Activated B cell treated with CpG ODN at 0.5 μM for 24 hours (primary cell): ENCODE data around the gene GZMH. TPM values are rescaled to one million over a fixed set of nuclear protein-coding genes. Genes with fewer than 3 reads are reported as not detected.

Experiments
- ATAC-seq: fragments of 200-7000 bp; cut with Tn5 transposase; one replicate; pipeline ENCODE4 v1.10.0; 2021; ENCODE audit warnings: low read depth, mild to moderate bottlenecking, moderate library complexity
- CTCF ChIA-PET: fragments of 350-600 bp; sonication (Branson Sonifier 250); formaldehyde crosslinking; loops from one replicate; lab custom pipeline; 2021; ENCODE audit warnings: antibody characterized with exemption; lab: Charles Lee
- POLR2A ChIA-PET: fragments of 350-600 bp; sonication (Branson Sonifier 250); formaldehyde crosslinking; loops from one replicate; lab custom pipeline; 2021; ENCODE audit warnings: antibody characterized with exemption; lab: Charles Lee
- DNase-seq: peaks from one replicate; pipeline ENCODE4 v3.0.0; 2022
- H3K27ac Mint-ChIP-seq: one replicate; pipeline ENCODE4 v1.8.0; 2020; ENCODE audit warnings: mixed read lengths
- H3K27me3 Mint-ChIP-seq: one replicate; pipeline ENCODE4 v1.8.0; 2021; ENCODE audit warnings: mixed read lengths
- H3K36me3 Mint-ChIP-seq: one replicate; pipeline ENCODE4 v1.8.0; 2021; ENCODE audit warnings: low read depth, mixed read lengths
- H3K4me1 Mint-ChIP-seq: one replicate; pipeline ENCODE4 v1.8.0; 2021; ENCODE audit warnings: mixed read lengths
- H3K4me3 Mint-ChIP-seq: one replicate; pipeline ENCODE4 v1.8.0; 2020; ENCODE audit warnings: mild to moderate bottlenecking, mixed read lengths
- H3K9me3 Mint-ChIP-seq: one replicate; pipeline ENCODE4 v1.8.0; 2020; ENCODE audit warnings: mixed read lengths
- CTCF ChIP-seq: fragments of 200-600 bp; IDR thresholded peaks from one replicate; pipeline ENCODE4 v1.8.0; 2022; ENCODE audit warnings: antibody characterized with exemption, mild to moderate bottlenecking
- intact Hi-C: fragments of 100-400 bp; cut with micrococcal nuclease; formaldehyde crosslinking; loops from one replicate; pipeline ENCODE4 v1.15.1; 2024
- total RNA-seq: library from RNA; stranded (reverse); gene quantifications from 2 replicates; pipeline ENCODE4 v1.2.3, GENCODE V29; 2022

Gene GZMH
- total RNA-seq, 1 donor from 2014 or later: 0.49 TPM

GRCh38 chr14:24576771-24577170 is 32.7 kb downstream of the GZMH start:
- TF ChIP-seq CTCF: no peak

GRCh38 chr14:24576182-24576581 is 33.3 kb downstream of the GZMH start, which contains the start of gene CTSG:
TSS of gene CTSG (minus strand) at chr14:24576250. CDS start at chr14:24576223, 27 bp downstream.
- intact Hi-C loops: no loop called here
- CTCF ChIA-PET: no interaction called here
- Mint-ChIP-seq H3K36me3 (no peaks in the 10 kb centered on the region), H3K27ac (no peak within 1 kb of the TSS), H3K27me3 (peaks cover 7% of the 10 kb centered on the region), H3K4me1 (no peaks in the 10 kb centered on the region), H3K9me3 (no peaks in the 10 kb centered on the region), H3K4me3 (no peak within 1 kb of the TSS)
- ATAC-seq (no peak), DNase-seq (no peak)
- no peak for TF ChIP-seq CTCF
- POLR2A ChIA-PET: no interaction called here

More at GRCh38 chr14:24576771-24577170, 32.7 kb downstream of the GZMH start:
- Mint-ChIP-seq H3K4me1 (no peaks in the 10 kb centered on the region), H3K27ac (no peak overlapping the region), H3K4me3 (no peak overlapping the region), H3K27me3 (peaks cover 7% of the 10 kb centered on the region), H3K9me3 (no peaks in the 10 kb centered on the region), H3K36me3 (no peaks in the 10 kb centered on the region)
- ChIA-PET POLR2A (no interaction called here), CTCF (no interaction called here)
- intact Hi-C loops: no loop called here
- ATAC-seq (no peak), DNase-seq (no peak)

GRCh38 chr14:24574206-24574774 is 35.2 kb downstream of the GZMH start:
- CTCF ChIA-PET: no interaction called here
- no peak for TF ChIP-seq CTCF

GRCh38 chr14:24566318-24566717 is 43.2 kb downstream of the GZMH start:
- intact Hi-C loops: no loop called here
- ATAC-seq: no peak

More at GRCh38 chr14:24574206-24574774, 35.2 kb downstream of the GZMH start:
- intact Hi-C loops: no loop called here
- no peaks in the 10 kb centered on the region for H3K36me3 Mint-ChIP-seq
- no peak overlapping the region for H3K4me3 Mint-ChIP-seq
- ATAC-seq: no peak
- peaks cover 9% of the 10 kb centered on the region for H3K9me3 Mint-ChIP-seq
- no peaks in the 10 kb centered on the region for H3K4me1 Mint-ChIP-seq
- POLR2A ChIA-PET: no interaction called here
- no peak for DNase-seq
- H3K27me3 Mint-ChIP-seq: peaks cover 13% of the 10 kb centered on the region
- H3K27ac Mint-ChIP-seq: no peak overlapping the region

GRCh38 chr14:24565766-24566165 is 43.7 kb downstream of the GZMH start:
- peaks cover 42% of the 10 kb centered on the region for H3K9me3 Mint-ChIP-seq
- POLR2A ChIA-PET: no interaction called here
- DNase-seq: no peak

More at GRCh38 chr14:24566318-24566717, 43.2 kb downstream of the GZMH start:
- ChIA-PET POLR2A (no interaction called here), CTCF (no interaction called here)
- H3K4me1 Mint-ChIP-seq: no peaks in the 10 kb centered on the region
- peaks cover 2% of the 10 kb centered on the region for H3K36me3 Mint-ChIP-seq
- no peak overlapping the region for H3K27ac Mint-ChIP-seq
- no peak for DNase-seq
- H3K4me3 Mint-ChIP-seq: no peak overlapping the region
- TF ChIP-seq CTCF: no peak
- peaks cover 42% of the 10 kb centered on the region for H3K9me3 Mint-ChIP-seq
- peaks cover 22% of the 10 kb centered on the region for H3K27me3 Mint-ChIP-seq

More at GRCh38 chr14:24565766-24566165, 43.7 kb downstream of the GZMH start:
- intact Hi-C loops: no loop called here
- ATAC-seq: no peak
- TF ChIP-seq CTCF: no peak
- no peaks in the 10 kb centered on the region for H3K4me1 Mint-ChIP-seq
- no peak overlapping the region for H3K27ac Mint-ChIP-seq
- CTCF ChIA-PET: no interaction called here
- peaks cover 25% of the 10 kb centered on the region for H3K27me3 Mint-ChIP-seq
- H3K4me3 Mint-ChIP-seq: no peak overlapping the region
- peaks cover 2% of the 10 kb centered on the region for H3K36me3 Mint-ChIP-seq
